Lung (tissue), 12 donors: Measurements from ENCODE around the gene DCDC2C. TPM values are rescaled to one million over a fixed set of nuclear protein-coding genes. Genes with fewer than 3 reads are reported as not detected.

Experiments
- ATAC-seq: fragments of 200-7000 bp; cut with Tn5 transposase; one replicate; pipeline ENCODE4 v1.9.1; 2020; ENCODE audit warnings: moderate number of reproducible peaks; ENCODE audit not compliant: insufficient read depth, low FRiP score
- DNase-seq, 3 donors: peaks; one replicate each; pipeline ENCODE4 v3.0.0-alpha.2; 2013 to 2017
- H3K27ac ChIP-seq, 2 donors: one replicate each; pipeline ENCODE4 v1.5.1; 2013; ENCODE audit warnings: mild to moderate bottlenecking in 2 of 2, moderate library complexity in 2 of 2, control low read depth in 1 of 2, inconsistent platforms in 1 of 2, low read depth in 1 of 2, low read length in 1 of 2
- H3K27me3 ChIP-seq, 3 donors: one replicate each; pipeline ENCODE4 v1.5.1; 2013; ENCODE audit warnings: low read length in 2 of 3; ENCODE audit not compliant: control insufficient read depth in 3 of 3, insufficient read depth in 3 of 3
- H3K36me3 ChIP-seq, 4 donors: one replicate each; pipeline ENCODE4 v1.5.1; 2013; ENCODE audit warnings: low read length in 4 of 4, mild to moderate bottlenecking in 1 of 4, moderate library complexity in 1 of 4; ENCODE audit not compliant: control insufficient read depth in 4 of 4, insufficient read depth in 4 of 4
- H3K4me1 ChIP-seq, 5 donors: one replicate each; pipeline ENCODE4 v1.5.1; 2013; ENCODE audit warnings: low read length in 5 of 5, mild to moderate bottlenecking in 2 of 5, moderate library complexity in 1 of 5; ENCODE audit not compliant: control insufficient read depth in 5 of 5, insufficient read depth in 5 of 5
- H3K4me3 ChIP-seq: one replicate; pipeline ENCODE4 v1.5.1; 2013; ENCODE audit warnings: mild to moderate bottlenecking, control low read depth, moderate library complexity
- H3K9ac ChIP-seq, 2 donors: one replicate each; pipeline ENCODE4 v1.5.1; 2013; ENCODE audit warnings: low read length in 2 of 2, control low read depth in 1 of 2; ENCODE audit not compliant: insufficient read depth in 1 of 2
- H3K9me3 ChIP-seq, 4 donors: one replicate each; pipeline ENCODE4 v1.5.1; 2013; ENCODE audit warnings: low read length in 3 of 4, mild to moderate bottlenecking in 1 of 4, moderate library complexity in 1 of 4; ENCODE audit not compliant: control insufficient read depth in 4 of 4, insufficient read depth in 3 of 4
- CTCF ChIP-seq: IDR thresholded peaks from 2 replicates; pipeline ENCODE4 v1.5.1; 2012; ENCODE audit warnings: mild to moderate bottlenecking; ENCODE audit errors: control extremely low read depth, extremely low read depth
- WGBS, 2 donors: extraction: QIAGEN DNeasy Blood & Tissue Kit; methylation state at CpG; one replicate each; pipeline ENCODE4 v1.1.7; 2013; 5-methylcytosine and 5-hydroxymethylcytosine counted together
- polyA plus RNA-seq, 2 donors: library from polyadenylated mRNA; stranded (reverse); fragments of 200-250 nt; gene quantifications; one replicate each; pipeline ENCODE4 v1.2.1, GENCODE V29; 2013
- total RNA-seq, 2 donors: library from RNA; depleted of rRNA in 1 of 2; stranded (reverse); fragments of >200 nt in 1 of 2; gene quantifications; one replicate each; pipeline ENCODE4 v1.2.1, GENCODE V29; 2014 to 2021
- donor health status: control.
- donor health status: control.
- donor health status: Bipolar disorder and iron deficiency.
- donor health status: healthy.
- donor health status: DM: yes; HTN: yes; CAD: no.

Gene DCDC2C
- total and polyA plus RNA-seq, 4 donors: 0.37 TPM; not detected in 3

DNA sequence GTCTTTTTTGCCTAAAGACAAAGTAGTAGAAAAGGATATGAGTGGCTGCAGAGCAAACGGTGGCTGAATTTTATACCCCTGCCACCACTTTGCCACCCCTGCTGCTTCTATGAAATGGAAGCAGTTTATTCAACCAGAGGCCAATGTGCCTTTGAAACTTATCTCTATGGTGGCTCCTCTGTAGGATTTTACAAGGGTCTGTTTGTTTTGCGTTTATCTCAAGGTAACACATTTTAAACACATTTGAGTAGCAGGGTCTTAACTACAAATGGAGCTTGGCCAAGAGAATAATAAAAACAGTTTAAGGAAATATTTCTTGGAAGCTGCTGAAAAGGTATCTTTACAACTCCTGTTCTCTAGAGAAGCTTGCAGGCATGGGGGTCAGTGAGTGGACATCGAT lies 39.3 kb upstream of the DCDC2C start:
- Histone ChIP-seq H3K27ac (no peak overlapping the region), H3K4me3 (no peak overlapping the region), H3K36me3 (no peaks in the 10 kb centered on the region), H3K9me3 (no peaks in the 10 kb centered on the region), H3K9ac (no peak overlapping the region), H3K4me1 (peaks cover 0 to 16% (median 6%) of the 10 kb centered on the region in 5 donors), H3K27me3 (peaks cover 0 to 3% (median 2%) of the 10 kb centered on the region in 3 donors)
- 74 to 80% methylated on average over 3 of the region's 3 CpGs for WGBS, 2 donors
- TF ChIP-seq CTCF: no peak
- DNase-seq (no peak), ATAC-seq (no peak)

DNA sequence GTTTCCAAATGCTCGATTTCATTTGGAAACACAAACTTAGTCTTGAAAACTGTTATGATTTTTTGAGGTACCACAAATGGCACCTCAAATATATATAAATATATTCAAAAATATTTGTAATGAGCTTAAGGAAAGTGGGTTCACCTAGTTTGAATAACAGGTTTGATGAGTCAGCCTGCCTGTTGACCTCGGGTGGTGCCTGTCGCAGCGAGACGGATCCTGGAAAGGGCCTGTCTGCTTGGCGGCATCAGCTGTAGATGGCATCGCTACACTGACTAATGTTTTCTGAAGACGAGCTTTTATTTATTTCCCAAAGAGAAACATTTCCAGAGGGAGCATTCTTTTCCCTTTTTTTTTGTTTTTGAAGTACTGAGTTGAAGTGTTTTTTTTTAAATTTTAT lies 38.5 kb upstream of the DCDC2C start:
- DNase-seq: no peak
- no peaks in the 10 kb centered on the region for H3K36me3 ChIP-seq
- WGBS, 2 donors: 84 to 87% methylated on average over 8 of the region's 8 CpGs
- ATAC-seq: no peak
- H3K27me3 ChIP-seq: peaks cover 0 to 3% (median 2%) of the 10 kb centered on the region in 3 donors
- no peak overlapping the region for H3K4me3 ChIP-seq
- H3K9me3 ChIP-seq: no peaks in the 10 kb centered on the region
- no peak overlapping the region for H3K9ac ChIP-seq
- H3K27ac ChIP-seq: no peak overlapping the region
- peaks cover 0 to 8% (median 3%) of the 10 kb centered on the region in 5 donors for H3K4me1 ChIP-seq
- no peak for TF ChIP-seq CTCF

DNA sequence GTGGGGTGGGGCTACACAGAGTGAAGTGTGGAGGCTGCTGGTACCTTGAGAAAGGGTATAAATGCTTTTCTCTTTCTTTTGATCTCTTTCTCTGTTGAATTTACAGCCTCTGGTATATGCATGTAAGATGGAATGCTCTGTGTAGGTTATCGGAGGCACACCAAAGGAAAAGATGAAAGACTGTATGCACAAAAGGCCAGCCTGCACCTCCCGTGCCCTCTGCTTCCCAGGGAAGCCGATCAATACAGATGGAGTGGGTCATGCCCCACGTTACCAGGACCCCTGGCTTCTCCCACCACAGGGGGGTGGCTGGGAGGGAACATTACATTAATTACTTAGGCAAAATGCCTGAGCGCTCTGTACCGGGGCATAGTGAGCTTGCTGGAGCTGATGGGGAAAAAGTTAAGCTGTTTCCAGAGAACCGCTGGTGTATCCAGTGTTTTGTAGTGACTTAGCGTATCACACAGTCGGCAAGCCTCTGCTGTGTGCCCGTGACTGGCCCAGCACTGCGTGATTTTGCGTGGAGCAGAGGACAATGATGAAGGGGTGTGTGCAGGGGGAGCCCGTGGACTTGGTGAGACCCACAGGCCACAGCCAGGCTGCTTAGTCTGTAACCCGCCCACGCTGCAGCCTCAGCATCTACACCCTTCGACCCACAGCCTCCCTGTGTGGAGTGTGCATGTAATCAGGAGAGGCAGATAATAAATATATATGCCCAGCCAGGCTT lies 37.3 kb upstream of the DCDC2C start:
- ATAC-seq (no peak), DNase-seq (no peak)
- H3K9ac ChIP-seq: no peak overlapping the region
- TF ChIP-seq CTCF: no peak
- no peak overlapping the region for H3K4me3 ChIP-seq
- H3K9me3 ChIP-seq: no peaks in the 10 kb centered on the region
- peaks cover 0 to 6% (median 3%) of the 10 kb centered on the region in 5 donors for H3K4me1 ChIP-seq
- 84 to 90% methylated on average over 16 of the region's 16 CpGs for WGBS, 2 donors
- no peaks in the 10 kb centered on the region for H3K36me3 ChIP-seq
- H3K27ac ChIP-seq: no peak overlapping the region
- H3K27me3 ChIP-seq: peaks cover 0 to 3% (median 2%) of the 10 kb centered on the region in 3 donors
